K562 (cell line): ENCODE data around the gene SERPINB12.

Source experiments
- CBX3 ChIP-seq, 2 experiments: IDR thresholded peaks; 1 replicate in 1 of 2; 2 replicates in 1 of 2; pipeline ENCODE4 v1.6.1; 2012; ENCODE audit warnings: inconsistent platforms in 2 of 2, low read length in 2 of 2, borderline replicate concordance in 1 of 2, control low read depth in 1 of 2
- CTCF ChIP-seq, 3 experiments: IDR thresholded peaks in 2 of 3; conservative IDR thresholded peaks in 1 of 3; 2 replicates each; pipeline ENCODE4 v1.5.1; 2011 to 2012; ENCODE audit warnings: low read length in 3 of 3, mild to moderate bottlenecking in 3 of 3, control low read depth in 2 of 3, improper control_type of control experiment in 1 of 3, inconsistent platforms in 1 of 3, low read depth in 1 of 3, mixed read lengths in 1 of 3, moderate library complexity in 1 of 3; ENCODE audit not compliant: insufficient read depth in 2 of 3
- ELF4 ChIP-seq: fragments of 450-650 bp; formaldehyde crosslinking; IDR thresholded peaks from 2 replicates; pipeline ENCODE4 v1.4.0; 2022; ENCODE audit warnings: missing genetic modification characterization
- ETV6 ChIP-seq, 3 experiments: fragments of 150-350 bp in 1 of 3; sonication (generic) in 1 of 3; formaldehyde crosslinking in 1 of 3; IDR thresholded peaks; 2 replicates each; pipeline versions ENCODE4 v1.6.1 to v1.8.0; 2014 to 2022; ENCODE audit warnings: borderline replicate concordance in 2 of 3, low read depth in 2 of 3, antibody characterized with exemption in 1 of 3, low read length in 1 of 3, mild to moderate bottlenecking in 1 of 3, missing genetic modification reagents in 1 of 3
- HCFC1 ChIP-seq: IDR thresholded peaks from 2 replicates; pipeline ENCODE4 v1.6.1; 2012; ENCODE audit warnings: low read depth, low read length, improper control_type of control experiment
- PATZ1 ChIP-seq: fragments of 250-450 bp; sonication (Bioruptor Pico); IDR thresholded peaks from 2 replicates; pipeline ENCODE4 v1.5.0; 2020; ENCODE audit warnings: mild to moderate bottlenecking, borderline replicate concordance
- SPI1 ChIP-seq: IDR thresholded peaks from 2 replicates; pipeline ENCODE4 v1.6.1; 2011; ENCODE audit warnings: low read depth, low read length, control low read depth, borderline replicate concordance
- SRF ChIP-seq, 2 experiments: fragments of 250-450, 450-650 bp in 1 of 2; sonication (Bioruptor Pico) in 1 of 2; sonication (generic) in 1 of 2; formaldehyde crosslinking; IDR thresholded peaks; 2 replicates each; pipeline versions ENCODE4 v1.5.0 to v1.5.1; 2020 to 2022; ENCODE audit warnings: mild to moderate bottlenecking in 1 of 2, missing genetic modification reagents in 1 of 2
- ZNF318 ChIP-seq, 2 experiments: fragments of 450-650 bp; IDR thresholded peaks; 2 replicates each; pipeline ENCODE4 v1.6.1; 2016; ENCODE audit warnings: mild to moderate bottlenecking in 2 of 2, borderline replicate concordance in 1 of 2, low read depth in 1 of 2, moderate library complexity in 1 of 2
- TF ChIP-seq, protein P1 (sequence below): sonication (generic); formaldehyde crosslinking; IDR thresholded peaks from 2 replicates; pipeline ENCODE4 v1.9.0; 2022; ENCODE audit warnings: mild to moderate bottlenecking, missing genetic modification reagents
- TF ChIP-seq, protein P2 (sequence below), 2 experiments: IDR thresholded peaks; 2 replicates each; pipeline ENCODE4 v1.6.1; 2011; ENCODE audit warnings: borderline replicate concordance in 1 of 2, control low read depth in 1 of 2, low read depth in 1 of 2, low read length in 1 of 2, mild to moderate bottlenecking in 1 of 2, mixed read lengths in 1 of 2, moderate library complexity in 1 of 2; ENCODE audit not compliant: insufficient read depth in 1 of 2, insufficient read length in 1 of 2, poor library complexity in 1 of 2, severe bottlenecking in 1 of 2; ENCODE audit errors: extremely low read depth in 1 of 2

GRCh38 chr18:63514888-63515678 is 27.1 kb upstream of the SERPINB12 start:
- TF ChIP-seq SPI1 (no peak), SRF (CRISPR knock-in tag; IDR thresholded peaks at IDR 0.05) (no peak), ETV6 (IDR thresholded peaks at IDR 0.05; ENCODE audit: borderline replicate concordance in 1 of 2, low read depth in 2 of 2, low read length in 1 of 2) (no peak), ETV6 (CRISPR knock-in tag; IDR thresholded peaks at IDR 0.05; ENCODE audit: borderline replicate concordance) (no peak), CTCF (IDR thresholded peaks at IDR 0.05 in 2 of 3, conservative IDR thresholded peaks at IDR 0.05 in 1 of 3; ENCODE audit: insufficient read depth in 2 of 3, low read depth in 1 of 3, low read length in 3 of 3) (no peak), CBX3 (IDR thresholded peaks at IDR 0.05; ENCODE audit: borderline replicate concordance in 1 of 2, low read length in 2 of 2) (no peak), HCFC1 (no peak), ZNF318 (IDR thresholded peaks at IDR 0.05; ENCODE audit: borderline replicate concordance in 1 of 2, low read depth in 1 of 2) (no peak), ELF4 (no peak), PATZ1 (no peak)
- TF ChIP-seq, protein P1, sequence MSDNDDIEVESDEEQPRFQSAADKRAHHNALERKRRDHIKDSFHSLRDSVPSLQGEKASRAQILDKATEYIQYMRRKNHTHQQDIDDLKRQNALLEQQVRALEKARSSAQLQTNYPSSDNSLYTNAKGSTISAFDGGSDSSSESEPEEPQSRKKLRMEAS (CRISPR knock-in tag): no peak
- TF ChIP-seq, protein P2, sequence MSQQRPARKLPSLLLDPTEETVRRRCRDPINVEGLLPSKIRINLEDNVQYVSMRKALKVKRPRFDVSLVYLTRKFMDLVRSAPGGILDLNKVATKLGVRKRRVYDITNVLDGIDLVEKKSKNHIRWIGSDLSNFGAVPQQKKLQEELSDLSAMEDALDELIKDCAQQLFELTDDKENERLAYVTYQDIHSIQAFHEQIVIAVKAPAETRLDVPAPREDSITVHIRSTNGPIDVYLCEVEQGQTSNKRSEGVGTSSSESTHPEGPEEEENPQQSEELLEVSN (IDR thresholded peaks at IDR 0.05; ENCODE audit: borderline replicate concordance in 1 of 2, extremely low read depth in 1 of 2, insufficient read depth in 1 of 2, insufficient read length in 1 of 2, low read depth in 1 of 2, low read length in 1 of 2, poor library complexity in 1 of 2, severe bottlenecking in 1 of 2): no peak
